Midbrain (tissue), 1 donor: ENCODE data around the gene ITGBL1.
"Not testable (repeated sequence)": the region's sequence is repeated elsewhere in the genome, so short reads cannot be mapped to it uniquely, and the experiment has no call there.

Experiments
- DNase-seq: peaks from one replicate; lab custom pipeline; 2025; lab: John Stamatoyannopoulos, UW

The ITGBL1 gene

DNA sequence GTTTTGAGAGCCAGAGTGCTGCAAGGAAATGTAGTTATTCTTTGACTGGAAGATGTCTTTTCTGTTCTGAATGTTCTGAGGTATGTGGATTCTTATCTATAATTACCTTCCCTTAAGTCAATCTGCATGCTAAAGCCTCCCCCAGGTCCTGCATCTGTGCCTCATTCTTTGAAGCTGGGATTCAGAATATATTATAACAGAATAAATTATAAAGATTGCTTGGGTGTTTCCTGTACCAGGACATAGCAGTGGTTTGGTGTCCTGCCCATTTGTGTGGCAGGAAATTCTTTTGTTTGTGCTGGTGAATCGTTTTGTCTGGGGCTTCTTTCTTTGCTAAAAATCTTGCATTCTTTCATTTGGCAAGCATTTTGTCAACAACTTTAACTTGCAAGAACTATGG lies 60.2 kb downstream of the ITGBL1 start:
- no peak for DNase-seq

GRCh38 chr13:101514100-101514499 lies 61.6 kb downstream of the ITGBL1 start:
- DNase-seq = no peak

DNA sequence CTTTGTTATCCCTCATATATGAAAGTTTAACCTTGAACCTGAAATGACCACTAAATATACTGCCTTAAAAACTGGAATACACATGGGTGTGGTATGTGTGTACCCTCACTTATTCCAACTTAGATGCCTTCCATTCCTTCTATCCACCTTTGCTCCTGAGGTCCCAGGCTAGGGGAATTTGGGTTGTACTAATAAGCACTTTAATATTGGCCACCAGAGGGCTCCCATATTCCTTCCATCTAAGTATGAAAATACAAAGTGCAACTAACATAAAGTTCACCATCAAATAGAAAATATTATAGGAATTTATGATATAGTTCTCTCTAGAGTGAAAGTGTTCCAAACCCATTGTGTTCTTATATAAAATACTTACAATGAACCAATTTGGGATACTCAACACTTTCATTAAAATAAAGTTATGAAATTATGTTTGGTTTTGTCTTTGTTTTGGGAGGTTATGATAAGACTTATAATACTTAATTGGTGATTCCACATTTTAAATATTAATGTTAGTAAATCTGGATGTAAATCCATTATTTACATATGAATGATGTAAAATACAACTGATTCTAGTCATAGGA lies 62.3 kb downstream of the ITGBL1 start:
- DNase-seq = peak; percentile 43

DNA sequence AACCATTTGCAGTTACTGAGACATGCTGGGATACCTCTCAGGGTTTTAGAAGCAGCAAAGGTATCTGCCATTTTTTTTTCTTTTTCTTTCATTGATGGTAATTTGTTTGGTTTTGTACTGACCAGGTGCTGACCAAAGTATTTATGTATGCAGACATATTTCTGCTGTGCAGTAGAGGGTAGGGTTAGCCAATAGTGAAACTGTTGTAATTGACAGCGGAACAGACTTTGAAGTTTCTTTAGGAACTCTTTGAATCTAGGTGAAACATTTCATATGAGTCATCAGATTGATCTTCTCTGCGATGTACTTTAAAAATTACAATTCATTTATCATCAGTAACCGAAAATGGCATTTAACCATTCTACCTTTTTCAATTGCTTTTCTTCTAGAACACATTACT lies 63.0 kb downstream of the ITGBL1 start:
- no peak for DNase-seq

- no peak for DNase-seq
Observed at GRCh38 chr13:101516262-101516661, 63.8 kb downstream of the ITGBL1 start.

GRCh38 chr13:101520672-101521071 lies 68.2 kb downstream of the ITGBL1 start:
- DNase-seq = no peak

GRCh38 chr13:101521371-101521770 lies 68.9 kb downstream of the ITGBL1 start:
- DNase-seq = no peak

- DNase-seq = peak; percentile 53
Observed at GRCh38 chr13:101522607-101523006, 70.1 kb downstream of the ITGBL1 start.

DNA sequence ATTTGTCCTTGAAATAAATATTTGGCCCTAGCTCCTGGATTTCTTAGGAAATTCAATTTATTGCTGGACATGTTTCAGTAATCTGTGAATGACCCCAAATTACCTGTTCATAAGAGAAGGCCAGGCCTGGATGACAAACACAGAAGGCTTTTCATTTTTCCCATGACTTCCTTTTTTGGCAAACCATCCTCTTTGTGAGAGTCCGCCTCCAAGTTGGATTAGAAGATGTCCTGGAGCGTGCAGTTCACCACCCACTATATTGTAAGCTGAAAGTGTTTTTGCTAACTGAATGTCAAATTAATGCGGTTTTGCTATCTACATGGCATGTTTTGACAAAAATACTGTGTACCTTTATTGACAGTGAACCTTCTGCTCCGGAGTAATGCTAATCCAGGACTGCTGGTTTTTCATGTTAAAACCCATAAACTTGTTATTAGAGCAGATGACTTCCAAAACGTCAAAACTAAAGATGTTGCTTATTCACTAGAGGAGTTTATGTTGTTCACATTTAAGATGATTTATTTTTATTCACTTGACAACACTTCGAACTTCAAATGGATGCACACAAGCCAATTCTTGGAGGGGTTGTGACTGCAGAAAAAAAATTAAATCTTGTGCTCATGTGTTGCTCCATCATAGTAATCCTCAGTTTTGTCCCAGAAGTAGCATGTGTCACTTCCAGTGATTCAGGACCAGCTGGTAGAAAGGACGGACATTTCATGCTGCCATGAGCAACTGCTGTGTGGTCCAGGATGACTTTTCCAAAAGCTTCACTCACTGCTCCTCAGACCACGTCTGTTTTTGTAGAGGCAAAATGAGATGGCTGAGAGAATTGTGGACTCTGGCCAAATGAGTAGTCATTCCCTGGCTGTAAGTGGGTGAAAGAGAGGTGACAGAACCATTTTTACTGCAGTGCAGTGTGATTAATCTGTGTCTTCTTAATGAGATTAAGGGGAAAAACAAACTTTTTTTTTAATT lies 71.0 kb downstream of the ITGBL1 start:
- DNase-seq = no peak

DNA sequence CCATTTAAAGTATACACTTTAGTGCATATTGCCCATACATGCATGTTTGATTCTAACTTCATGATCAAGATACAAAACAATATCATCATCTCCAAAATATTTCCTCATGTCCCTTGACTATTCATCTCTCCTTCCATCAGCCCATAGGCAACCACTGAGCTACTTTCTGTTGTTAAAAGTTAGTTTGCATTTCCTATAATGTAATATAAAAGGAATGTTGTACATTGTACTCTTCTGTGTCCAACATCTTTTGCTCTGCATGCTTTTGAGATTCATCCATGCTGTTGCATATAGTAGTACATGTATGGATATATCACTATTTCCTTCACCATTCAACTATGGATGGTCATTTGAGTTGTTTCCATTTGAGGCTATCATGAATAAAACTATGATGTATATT lies 74.7 kb downstream of the ITGBL1 start:
- DNase-seq = no peak

- no peak for DNase-seq
Observed at GRCh38 chr13:101529422-101529821, 76.9 kb downstream of the ITGBL1 start.

GRCh38 chr13:101530293-101530692 lies 77.8 kb downstream of the ITGBL1 start:
- DNase-seq = no peak

GRCh38 chr13:101535192-101535746 lies 82.8 kb downstream of the ITGBL1 start:
- DNase-seq = no peak

DNA sequence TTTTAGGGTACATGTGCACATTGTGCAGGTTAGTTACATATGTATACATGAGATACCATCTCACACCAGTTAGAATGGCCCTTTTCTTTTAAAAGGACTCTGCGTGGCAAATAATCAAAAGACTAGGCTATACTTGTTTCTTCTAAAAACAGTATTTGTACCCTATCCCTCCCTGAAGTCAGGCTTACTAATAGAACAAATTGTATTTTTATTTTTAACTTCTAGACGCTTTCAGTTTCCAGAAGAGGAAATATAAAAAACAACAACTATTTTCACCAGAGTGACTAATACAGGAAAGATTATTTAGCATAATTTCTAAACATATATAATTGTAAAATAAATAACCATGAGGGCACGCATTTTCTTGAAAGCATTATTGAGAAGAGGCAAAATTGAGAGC lies 83.6 kb downstream of the ITGBL1 start:
- DNase-seq = no peak

- not testable (repeated sequence) for DNase-seq
Observed at GRCh38 chr13:101544544-101544943, 92.1 kb downstream of the ITGBL1 start.

DNA sequence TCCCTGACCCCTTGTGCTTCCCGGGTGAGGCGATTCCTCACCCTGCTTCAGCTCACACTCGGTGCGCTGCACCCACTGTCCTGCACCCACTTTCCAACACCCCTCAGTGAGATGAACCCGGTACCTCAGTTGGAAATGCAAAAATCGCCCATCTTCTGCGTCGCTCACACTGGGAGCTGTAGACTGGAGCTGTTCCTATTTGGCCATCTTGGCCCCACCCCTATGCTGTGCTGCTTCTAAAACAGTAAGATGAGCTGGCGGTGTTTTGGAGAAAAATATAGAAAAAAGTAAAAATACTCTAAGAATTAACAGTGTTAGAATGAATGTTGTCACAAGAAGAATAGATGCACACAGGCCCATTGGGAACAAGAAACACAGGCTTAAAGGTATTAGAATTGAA lies 92.5 kb downstream of the ITGBL1 start:
- no peak for DNase-seq

DNA sequence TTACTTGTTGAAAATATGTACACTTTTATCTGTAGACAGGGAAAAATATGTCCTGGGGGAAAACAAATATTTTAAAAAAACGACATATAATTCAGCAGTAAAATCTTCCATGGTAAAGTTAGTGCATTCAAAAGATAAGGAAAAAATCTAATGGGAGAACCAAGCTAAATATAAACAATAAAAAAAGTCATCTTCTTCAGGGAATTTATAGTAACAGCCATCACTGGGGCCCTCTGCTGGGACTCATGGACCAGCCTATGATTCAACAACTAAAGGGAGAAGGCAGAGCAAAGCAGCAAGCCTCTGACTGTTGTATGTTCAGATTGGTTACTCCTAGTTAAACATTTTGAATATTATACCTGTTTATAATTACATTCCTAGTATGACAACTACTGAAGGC lies 93.0 kb downstream of the ITGBL1 start:
- DNase-seq = no peak

- DNase-seq = no peak
Observed at GRCh38 chr13:101552286-101552685, 99.8 kb downstream of the ITGBL1 start.

DNA sequence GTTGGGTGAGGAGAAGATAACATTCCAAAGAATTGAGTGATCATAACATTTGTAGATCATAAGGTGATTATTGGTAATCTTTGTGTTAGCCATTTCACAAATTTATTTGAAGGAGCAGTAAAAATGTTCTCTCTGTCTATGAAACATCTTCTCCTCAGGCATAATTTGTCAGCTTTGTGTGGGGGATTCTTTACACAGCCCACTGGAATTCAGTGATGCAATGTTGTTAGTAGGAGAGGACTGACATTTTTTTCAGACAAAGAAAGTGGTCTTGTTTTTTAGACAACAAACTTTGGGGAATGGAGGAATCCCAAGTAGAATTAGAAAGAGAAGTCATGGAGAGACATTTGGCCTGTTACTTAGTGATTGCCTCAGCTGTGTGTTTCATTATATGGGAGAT lies 100.3 kb downstream of the ITGBL1 start:
- no peak for DNase-seq

GRCh38 chr13:101554420-101555125 lies 102.1 kb downstream of the ITGBL1 start:
- DNase-seq = no peak

- no peak for DNase-seq
Observed at GRCh38 chr13:101555610-101556009, 103.1 kb downstream of the ITGBL1 start.

GRCh38 chr13:101556676-101557123 lies 104.2 kb downstream of the ITGBL1 start:
- no peak for DNase-seq
